NOMO-1 (cell line): ENCODE measurements around the gene ACKR3.

Experiments
- DNase-seq, 2 experiments: peaks; one replicate each; lab custom pipeline; 2025; ENCODE audit not compliant: unreplicated experiment in 2 of 2; lab: John Stamatoyannopoulos, UW

Gene ACKR3

DNA sequence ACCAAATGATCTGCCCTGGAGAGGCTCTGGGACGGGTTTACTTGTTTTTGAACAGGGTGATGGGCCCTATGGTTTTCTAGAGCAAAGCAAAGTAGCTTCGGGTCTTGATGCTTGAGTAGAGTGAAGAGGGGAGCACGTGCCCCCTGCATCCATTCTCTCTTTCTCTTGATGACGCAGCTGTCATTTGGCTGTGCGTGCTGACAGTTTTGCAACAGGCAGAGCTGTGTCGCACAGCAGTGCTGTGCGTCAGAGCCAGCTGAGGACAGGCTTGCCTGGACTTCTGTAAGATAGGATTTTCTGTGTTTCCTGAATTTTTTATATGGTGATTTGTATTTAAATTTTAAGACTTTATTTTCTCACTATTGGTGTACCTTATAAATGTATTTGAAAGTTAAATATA, 11.9 kb downstream of the ACKR3 start:
- DNase-seq: no peak

GRCh38 chr2:236582968-236583367, 13.3 kb downstream of the ACKR3 start:
- no peak for DNase-seq

DNA sequence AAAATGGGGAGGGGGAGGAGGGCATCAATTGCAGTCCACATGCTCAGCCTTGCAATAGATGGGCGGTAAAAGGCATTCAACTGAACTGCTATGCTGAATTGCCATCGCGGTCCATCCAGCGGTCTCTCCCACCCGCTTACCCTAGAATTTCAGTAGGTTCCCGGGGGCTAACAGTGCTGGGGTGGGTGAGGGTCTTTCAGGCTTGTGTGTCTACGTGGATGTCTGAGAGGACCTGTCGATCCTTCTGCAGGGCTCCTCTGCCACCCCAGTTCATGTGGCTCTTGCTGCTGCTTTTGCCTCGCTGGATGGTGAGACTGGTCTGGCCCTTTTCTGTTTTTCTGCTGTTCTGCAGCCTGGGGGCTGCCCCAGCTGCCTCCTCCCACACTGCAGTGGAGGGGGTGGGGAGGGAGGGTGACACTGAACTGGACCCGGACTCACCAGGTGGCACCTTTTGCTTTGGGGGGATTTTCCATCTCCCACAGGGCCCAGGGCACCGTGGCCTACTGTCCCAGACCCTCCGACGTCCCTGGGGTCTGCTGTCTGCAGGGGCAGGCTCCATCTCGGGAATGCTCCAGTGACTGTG, 14.1 kb downstream of the ACKR3 start:
- DNase-seq: no peak

DNA sequence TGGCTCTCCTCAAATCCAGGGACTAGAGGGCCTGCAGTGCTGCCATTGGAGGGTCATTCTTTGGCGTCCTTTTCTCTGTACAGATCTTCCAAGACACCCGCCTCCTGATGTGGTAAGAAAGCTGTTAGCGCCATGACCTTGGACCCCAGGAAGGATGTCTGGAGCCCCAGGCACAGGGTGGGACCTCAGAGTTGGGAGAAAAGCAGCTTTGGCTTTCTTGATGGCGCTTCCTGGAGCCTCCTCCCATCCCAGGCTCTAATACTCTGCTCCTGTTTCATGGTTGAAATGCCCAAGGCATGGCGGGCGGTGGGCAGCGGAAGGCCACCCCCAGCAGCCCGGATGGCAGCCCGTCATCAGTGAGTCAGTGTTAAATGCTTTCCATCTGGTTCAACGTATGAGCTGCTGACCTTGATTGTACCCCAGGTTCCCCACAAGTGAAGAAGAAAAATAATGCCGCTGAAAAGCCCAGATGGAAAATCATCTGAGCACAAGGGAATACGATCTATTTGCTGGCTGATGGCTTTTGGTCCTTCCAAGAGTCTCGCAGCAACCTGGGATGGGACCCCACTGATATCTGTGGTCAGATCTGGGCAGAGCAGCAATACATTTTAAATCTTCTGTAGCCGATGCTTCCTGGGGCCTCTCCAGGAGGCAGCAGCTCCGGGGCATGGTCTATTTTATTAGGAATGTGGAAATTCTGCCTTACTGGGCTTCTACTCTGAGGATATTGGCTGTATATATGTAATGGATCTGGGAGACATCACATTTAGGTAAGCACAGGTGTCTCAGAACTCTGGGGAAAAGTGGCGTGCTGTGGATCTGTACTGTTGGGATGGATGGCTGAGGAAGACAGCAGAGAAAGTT, 15.1 kb downstream of the ACKR3 start:
- no peak for DNase-seq

DNA sequence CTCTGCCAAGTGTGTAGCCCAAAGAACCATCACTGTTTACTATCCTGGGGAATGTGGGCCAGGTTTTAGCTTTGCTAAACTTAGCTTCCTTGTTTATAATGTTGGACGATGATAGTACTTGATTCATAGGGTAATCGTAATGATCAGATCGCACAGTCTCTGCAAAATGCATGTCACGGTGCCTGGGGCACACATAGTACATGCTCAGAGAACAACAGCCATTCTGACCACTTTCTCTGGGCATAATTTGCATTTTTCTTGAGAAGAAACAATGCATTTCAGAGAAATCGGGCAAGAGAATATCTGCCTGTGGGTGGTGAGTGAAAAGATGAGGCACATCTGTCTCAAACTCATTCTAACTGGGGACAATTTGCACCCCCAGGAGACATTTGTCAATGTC, 16.3 kb downstream of the ACKR3 start:
- DNase-seq: no peak

- DNase-seq: no peak
Measured at GRCh38 chr2:236587861-236588815, 18.5 kb downstream of the ACKR3 start.

DNA sequence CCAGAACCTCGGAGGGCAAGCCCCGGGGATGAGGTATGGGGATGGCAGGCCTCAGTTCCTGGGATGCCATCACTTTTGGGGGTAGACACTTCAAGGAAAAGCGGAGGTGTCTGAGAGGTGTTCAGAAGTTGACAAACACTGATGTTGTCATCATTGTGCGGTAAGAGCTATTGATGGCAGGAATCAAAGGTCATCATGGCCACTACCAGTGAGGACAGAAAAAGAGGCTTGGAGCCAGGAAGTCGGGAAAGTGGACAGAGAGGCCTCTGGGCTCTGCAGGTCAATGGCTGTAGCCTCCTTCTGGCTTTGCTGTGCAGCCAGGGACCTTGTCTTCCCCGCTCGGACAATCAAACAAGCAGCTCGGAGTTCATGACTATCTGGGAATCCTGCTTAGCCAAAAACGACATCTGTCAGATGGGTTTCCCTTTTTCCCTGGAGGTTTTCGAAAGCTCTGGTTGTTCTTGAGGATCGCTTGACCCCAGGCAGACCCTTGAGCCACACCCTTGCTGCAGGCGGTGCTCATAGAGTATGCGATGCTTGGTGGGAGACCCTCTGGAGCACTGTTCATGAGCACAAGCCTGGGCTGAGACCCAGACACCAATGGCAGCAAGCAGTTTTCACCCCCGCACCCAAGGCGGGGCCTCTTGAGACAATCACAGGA, 19.4 kb downstream of the ACKR3 start:
- DNase-seq: no peak

DNA sequence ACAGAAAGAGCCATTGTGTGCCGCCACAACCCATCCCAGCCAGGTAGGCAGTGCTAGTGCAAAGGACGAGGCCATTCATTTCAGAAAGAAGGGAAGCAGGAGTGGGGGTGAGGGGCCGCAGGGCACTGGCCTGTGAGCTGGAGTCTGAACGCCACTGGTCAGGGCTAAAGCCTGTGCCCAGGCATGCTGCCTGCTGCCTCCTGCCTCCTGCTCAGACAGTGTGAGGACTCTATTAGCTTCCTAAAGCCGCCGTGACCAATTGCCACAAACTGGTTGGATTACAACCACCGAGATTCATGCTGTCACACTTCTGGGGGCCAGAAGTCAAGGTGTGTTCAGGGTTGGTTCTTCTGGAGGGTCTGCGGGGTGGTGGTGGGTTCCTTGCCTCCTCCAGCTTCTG, 21.2 kb downstream of the ACKR3 start:
- DNase-seq: no peak

DNA sequence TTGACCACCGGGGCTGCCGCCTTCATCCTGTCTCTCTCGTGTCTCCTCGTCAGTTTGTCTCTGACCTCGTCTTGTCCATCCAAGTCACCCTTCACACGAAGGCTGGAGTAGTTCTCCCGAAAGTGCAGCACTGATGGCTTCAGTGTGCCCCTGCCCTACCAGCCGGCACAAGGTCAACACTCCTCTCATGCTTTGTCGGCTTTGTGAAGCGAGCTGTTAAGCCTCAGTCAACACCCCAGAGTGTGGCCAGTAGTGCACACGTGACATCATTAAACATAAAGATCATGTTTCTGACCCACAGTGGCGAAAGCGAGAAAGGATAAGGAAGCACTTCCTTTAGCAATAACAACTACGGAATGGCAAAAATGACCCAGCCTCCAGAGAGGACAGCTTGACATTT, 23.2 kb downstream of the ACKR3 start:
- DNase-seq: no peak

- no peak for DNase-seq
Measured at GRCh38 chr2:236593531-236593930, 23.9 kb downstream of the ACKR3 start.

GRCh38 chr2:236593956-236594355, 24.3 kb downstream of the ACKR3 start:
- DNase-seq: no peak

DNA sequence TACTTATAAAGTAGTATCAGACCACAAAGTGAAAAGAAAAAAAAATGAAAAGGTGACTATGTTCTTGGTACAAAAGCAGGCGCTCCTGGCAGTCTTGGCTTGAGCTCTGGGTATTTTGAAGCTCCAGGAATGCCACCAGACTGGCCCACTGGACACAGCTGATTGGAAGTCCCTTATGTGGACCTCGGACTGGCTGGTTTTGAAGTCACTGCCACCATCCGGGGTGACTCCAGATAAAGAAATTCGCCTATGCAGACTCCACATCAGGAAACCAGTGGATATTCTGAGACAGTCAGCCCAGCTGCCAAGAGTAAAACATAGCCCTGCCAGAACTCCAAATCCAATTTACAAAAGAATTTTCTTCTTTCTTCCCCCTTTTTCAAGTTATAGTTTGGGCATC, 28.0 kb downstream of the ACKR3 start:
- DNase-seq: no peak

- DNase-seq: no peak
Measured at GRCh38 chr2:236599059-236599458, 29.4 kb downstream of the ACKR3 start.

- DNase-seq: no peak
Measured at GRCh38 chr2:236600158-236600557, 30.5 kb downstream of the ACKR3 start.

DNA sequence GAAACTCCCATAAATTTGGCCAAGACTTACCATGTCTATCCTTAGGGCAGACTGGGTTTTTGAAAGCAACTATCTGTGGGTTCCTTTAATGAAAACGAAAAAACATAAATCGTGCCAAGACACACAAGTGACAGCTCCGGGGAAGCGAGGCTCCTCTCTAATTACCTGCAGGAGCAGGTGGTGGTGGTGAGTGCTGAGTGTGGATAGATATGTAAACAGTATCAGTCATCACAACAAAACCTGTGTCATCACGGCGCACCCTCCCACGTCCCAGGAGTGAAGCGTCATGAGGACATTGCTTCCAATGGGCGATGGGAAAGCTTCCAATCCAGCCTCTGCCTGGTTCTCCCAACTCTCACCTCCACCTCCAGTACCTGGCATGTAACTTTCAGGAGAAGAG, 31.3 kb downstream of the ACKR3 start:
- no peak for DNase-seq

GRCh38 chr2:236601316-236602202, 31.9 kb downstream of the ACKR3 start:
- DNase-seq: no peak

- no peak for DNase-seq
Measured at GRCh38 chr2:236602678-236603077, 33.1 kb downstream of the ACKR3 start.

GRCh38 chr2:236603361-236604015, 33.9 kb downstream of the ACKR3 start:
- no peak for DNase-seq

DNA sequence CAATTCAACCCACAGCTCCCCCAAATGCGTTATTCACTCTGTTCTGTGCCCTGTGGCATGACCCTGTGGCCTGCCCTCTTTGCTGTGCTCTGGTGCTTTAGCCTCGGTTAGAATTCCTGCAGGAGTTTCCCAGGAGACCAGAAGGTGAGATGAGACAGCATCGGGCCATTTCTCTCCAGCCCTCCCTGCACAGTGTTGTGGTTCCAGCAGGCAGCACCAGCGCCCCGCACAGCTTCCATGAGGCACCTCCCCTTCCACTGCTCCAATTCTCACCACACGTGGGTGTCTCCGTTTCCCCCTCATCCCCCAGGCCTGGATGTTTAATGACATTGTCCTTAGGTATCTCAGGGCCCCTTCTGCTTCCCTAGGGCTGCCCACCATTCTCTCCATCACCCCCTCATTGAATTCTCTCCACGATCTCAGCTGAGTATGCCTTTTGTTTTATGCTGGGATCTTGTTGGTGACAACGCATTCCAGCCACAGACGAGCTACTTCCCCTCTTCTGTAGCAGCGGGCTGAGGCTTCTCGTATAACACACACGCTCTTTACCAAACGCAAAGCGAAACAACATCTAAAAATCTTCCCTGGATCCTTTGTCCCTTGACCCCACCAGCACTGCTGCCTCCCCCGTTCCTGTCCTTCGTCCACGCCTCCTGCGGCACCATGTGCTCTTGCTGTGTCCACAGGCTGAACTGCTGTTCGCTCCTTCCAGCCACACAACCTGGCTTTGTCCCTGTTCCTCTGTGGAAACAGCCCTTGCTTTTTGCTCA, 35.1 kb downstream of the ACKR3 start:
- peak in 1 of 2 experiments; percentile 22 for DNase-seq
